NCI-H2196 (cell line): ENCODE data around the gene ITGA1.
"Not testable (repeated sequence)": the region's sequence is repeated elsewhere in the genome, so short reads cannot be mapped to it uniquely, and the experiment has no call there.

ENCODE experiments used
- DNase-seq: peaks from one replicate; lab custom pipeline; 2025; ENCODE audit not compliant: unreplicated experiment; lab: John Stamatoyannopoulos, UW

Gene ITGA1

GRCh38 chr5:52863715-52864290, 76.1 kb downstream of the ITGA1 start:
- no peak for DNase-seq

- DNase-seq, result no peak
Observed at GRCh38 chr5:52864371-52864770, 76.7 kb downstream of the ITGA1 start.

GRCh38 chr5:52864884-52865283, 77.2 kb downstream of the ITGA1 start:
- no peak for DNase-seq

GRCh38 chr5:52865991-52866390, 78.3 kb downstream of the ITGA1 start:
- DNase-seq, result not testable (repeated sequence)

- no peak for DNase-seq
Observed at GRCh38 chr5:52867809-52868208, 80.1 kb downstream of the ITGA1 start.

- DNase-seq, result no peak
Observed at GRCh38 chr5:52868417-52868816, 80.7 kb downstream of the ITGA1 start.

GRCh38 chr5:52869391-52869790, 81.7 kb downstream of the ITGA1 start:
- DNase-seq, result no peak

GRCh38 chr5:52870448-52870847, 82.7 kb downstream of the ITGA1 start:
- no peak for DNase-seq

- DNase-seq, result no peak
Observed at GRCh38 chr5:52875827-52876226, 88.1 kb downstream of the ITGA1 start.

GRCh38 chr5:52876456-52876855, 88.7 kb downstream of the ITGA1 start:
- DNase-seq, result no peak

- DNase-seq, result no peak
Observed at GRCh38 chr5:52878656-52879055, 90.9 kb downstream of the ITGA1 start.

- DNase-seq, result no peak
Observed at GRCh38 chr5:52880541-52880940, 92.8 kb downstream of the ITGA1 start.

- DNase-seq, result no peak
Observed at GRCh38 chr5:52881468-52881867, 93.8 kb downstream of the ITGA1 start.

GRCh38 chr5:52883110-52883509, 95.4 kb downstream of the ITGA1 start:
- DNase-seq, result no peak

GRCh38 chr5:52884453-52884852, 96.7 kb downstream of the ITGA1 start:
- DNase-seq, result no peak

- no peak for DNase-seq
Observed at GRCh38 chr5:52885614-52886013, 97.9 kb downstream of the ITGA1 start.

- DNase-seq, result no peak
Observed at GRCh38 chr5:52886206-52886605, 98.5 kb downstream of the ITGA1 start.

- no peak for DNase-seq
Observed at GRCh38 chr5:52887066-52887465, 99.3 kb downstream of the ITGA1 start.

GRCh38 chr5:52888363-52888762, 100.6 kb downstream of the ITGA1 start:
- no peak for DNase-seq

- DNase-seq, result no peak
Observed at GRCh38 chr5:52892242-52892878, 104.6 kb downstream of the ITGA1 start.

- no peak for DNase-seq
Observed at GRCh38 chr5:52893105-52893504, 105.4 kb downstream of the ITGA1 start.

GRCh38 chr5:52893863-52894262, 106.1 kb downstream of the ITGA1 start:
- no peak for DNase-seq

- DNase-seq, result no peak
Observed at GRCh38 chr5:52894451-52894850, 106.7 kb downstream of the ITGA1 start.
